ENCODE data around the gene DROSHA.
A peak's percentile ranks its signal among the peaks of the same experiment; 100 is the strongest.

Gene DROSHA

GRCh38 chr5:31378838-31379237 is 153.1 kb downstream of the DROSHA start:
- no peak for DNase-seq (ENCODE audit: low read depth)

DNA sequence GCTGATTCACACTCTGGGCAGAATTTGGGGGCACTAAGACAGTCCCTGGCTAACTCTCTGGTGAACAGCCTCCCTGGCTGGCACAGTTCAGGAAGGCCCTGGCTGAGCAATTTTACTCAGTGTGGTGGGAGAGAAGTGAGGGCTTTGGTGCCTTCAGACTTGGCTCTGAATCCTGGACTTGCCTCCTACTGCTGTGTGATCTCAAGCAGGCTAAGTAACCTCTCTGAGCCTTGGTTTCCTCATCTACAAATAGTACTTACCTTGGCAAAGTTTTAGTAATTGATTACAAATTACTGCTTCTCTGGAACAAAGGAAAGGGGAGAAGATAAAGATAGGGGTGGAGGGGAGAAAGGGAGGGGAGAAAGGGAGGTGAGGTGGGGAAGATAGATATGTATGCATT is 153.8 kb downstream of the DROSHA start:
- no peak for DNase-seq (ENCODE audit: low read depth)

GRCh38 chr5:31377274-31377946 is 154.5 kb downstream of the DROSHA start:
- no peak for DNase-seq (ENCODE audit: low read depth)

GRCh38 chr5:31375999-31376720 is 155.7 kb downstream of the DROSHA start:
- DNase-seq (ENCODE audit: low read depth), result no peak

GRCh38 chr5:31372124-31372523 is 159.8 kb downstream of the DROSHA start:
- DNase-seq (ENCODE audit: low read depth), result no peak

DNA sequence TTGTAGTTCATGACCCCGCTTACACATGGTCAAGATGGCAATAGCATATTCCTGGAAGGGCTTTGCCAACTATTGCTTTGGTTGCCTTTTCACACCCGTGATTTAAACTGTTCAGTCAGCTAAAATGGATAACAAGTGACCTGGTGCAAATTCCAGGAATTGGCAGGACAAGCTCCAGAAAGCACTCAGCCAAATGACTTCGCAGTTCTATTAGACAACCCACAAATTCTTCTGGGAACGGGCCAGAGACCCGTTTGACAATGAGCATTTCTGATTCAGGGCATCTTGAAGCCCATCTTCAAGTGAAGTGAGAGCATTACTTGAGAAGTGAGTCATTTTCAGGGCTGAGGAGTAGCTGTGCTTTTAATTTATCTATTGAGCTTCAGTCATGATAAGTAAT is 165.0 kb downstream of the DROSHA start:
- peak; percentile 80 for DNase-seq (ENCODE audit: low read depth)

DNA sequence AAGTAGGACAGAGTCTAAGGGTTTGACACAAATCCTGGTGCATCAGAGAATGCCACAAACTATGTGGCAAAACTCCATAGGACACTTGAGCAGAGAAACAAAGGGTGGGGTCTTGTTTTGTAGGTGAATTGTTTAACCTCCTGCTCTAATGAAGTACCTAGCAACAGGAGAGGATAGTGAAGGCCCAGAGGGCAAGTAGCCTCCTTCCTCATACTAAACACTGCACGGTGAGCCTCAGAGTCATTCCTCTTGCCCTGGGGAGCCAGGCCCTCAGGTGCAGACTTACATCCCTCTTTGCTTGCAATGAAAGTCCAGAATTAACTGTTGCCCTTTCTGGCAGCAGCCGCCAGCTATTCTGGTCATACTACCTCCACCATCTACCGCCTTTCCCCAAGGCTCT is 166.1 kb downstream of the DROSHA start:
- DNase-seq (ENCODE audit: low read depth), result no peak

- peak; percentile 93 for DNase-seq (ENCODE audit: low read depth)
These were observed 166.8 kb downstream of the DROSHA start for GRCh38 chr5:31364881-31365636.

- peak; percentile 62 for DNase-seq (ENCODE audit: low read depth)
These were observed 168.8 kb downstream of the DROSHA start for GRCh38 chr5:31362931-31363568.

- DNase-seq (ENCODE audit: low read depth), result peak; percentile 79
These were observed 169.4 kb downstream of the DROSHA start for GRCh38 chr5:31362529-31362900.

- DNase-seq (ENCODE audit: low read depth), result peak; percentile 83
These were observed 170.0 kb downstream of the DROSHA start for GRCh38 chr5:31361704-31362528.

DNA sequence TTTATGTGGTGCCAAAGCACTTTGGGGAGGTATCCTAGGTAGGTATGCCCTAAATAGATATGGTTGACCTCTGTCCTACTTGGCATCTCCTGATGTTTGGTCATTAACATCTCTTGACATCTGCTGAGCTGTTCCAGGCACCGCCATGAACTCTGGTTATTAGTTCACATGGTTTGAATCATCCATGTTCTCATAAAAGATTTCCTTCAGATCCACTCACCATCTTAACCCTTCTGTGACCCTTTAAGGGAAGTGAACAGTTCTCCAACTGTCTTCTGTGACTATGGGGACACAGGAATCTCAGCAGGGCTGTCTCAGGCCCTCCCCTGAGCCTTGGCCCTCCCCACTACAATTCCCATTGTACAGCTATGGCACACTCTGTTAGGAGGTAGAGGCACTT is 170.7 kb downstream of the DROSHA start:
- peak; percentile 94 for DNase-seq (ENCODE audit: low read depth)

DNA sequence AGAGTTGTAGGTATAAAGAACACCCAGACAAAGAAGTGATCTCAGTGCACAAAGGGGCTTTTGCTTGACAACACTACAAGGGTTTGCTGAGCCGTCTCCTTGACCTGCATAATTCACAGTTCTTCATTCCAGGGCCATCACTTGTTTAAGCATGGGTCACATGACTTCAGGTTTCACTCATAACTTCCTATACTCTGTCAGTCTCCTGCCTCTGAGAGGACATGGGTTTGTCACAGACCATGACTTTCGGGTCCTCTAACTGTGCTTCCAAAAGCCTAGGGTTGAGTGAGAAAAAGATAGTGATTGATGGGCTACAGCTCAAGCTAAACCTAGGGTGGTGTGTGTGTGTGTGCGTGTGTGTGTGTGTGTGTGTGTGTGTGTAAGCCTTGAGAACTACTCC is 172.1 kb downstream of the DROSHA start:
- DNase-seq (ENCODE audit: low read depth), result no peak

- DNase-seq (ENCODE audit: low read depth), result no peak
These were observed 174.9 kb downstream of the DROSHA start for GRCh38 chr5:31357038-31357437.

DNA sequence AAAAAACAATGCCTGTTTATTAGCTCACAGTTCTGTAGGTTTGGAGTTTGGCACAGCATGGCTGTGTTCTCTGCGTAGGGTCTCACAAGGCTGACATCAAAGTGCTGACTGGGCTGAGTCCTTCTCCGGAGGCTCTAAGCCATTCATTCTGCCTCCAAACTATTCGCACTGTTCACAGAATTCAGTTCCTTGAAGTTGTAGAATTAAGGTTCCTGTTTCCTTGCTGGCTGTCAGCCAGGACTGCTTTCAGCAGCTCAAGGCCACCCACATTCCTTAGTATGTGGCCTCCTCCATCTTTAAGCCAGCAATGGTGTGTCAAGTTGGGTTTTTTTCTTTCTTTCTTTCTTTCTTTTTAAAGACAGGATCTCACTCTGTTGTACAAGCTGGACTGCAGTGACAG is 176.6 kb downstream of the DROSHA start:
- no peak for DNase-seq (ENCODE audit: low read depth)

Measured in EH (cell line).